ACC112 (cell line): ENCODE data around the gene P3H1.

Source experiments
- H2AFZ ChIP-seq: fragments of 200-600 bp; sonication (generic); one replicate; pipeline ENCODE4 v1.6.0; 2017; ENCODE audit warnings: antibody characterized with exemption, low read length; ENCODE audit not compliant: unreplicated experiment
- H3K27ac ChIP-seq: fragments of 200-600 bp; sonication (generic); 2 replicates; pipeline ENCODE4 v1.5.1; 2014; ENCODE audit warnings: low read depth, mild to moderate bottlenecking, antibody characterized with exemption, low read length, moderate library complexity
- H3K27me3 ChIP-seq: fragments of 200-600 bp; sonication (generic); 2 replicates; pipeline ENCODE4 v1.6.1; 2014; ENCODE audit warnings: mild to moderate bottlenecking, antibody characterized with exemption, low read length, moderate library complexity, mixed read lengths; ENCODE audit not compliant: insufficient read depth
- H3K36me3 ChIP-seq: fragments of 200-600 bp; sonication (generic); 2 replicates; pipeline ENCODE4 v1.6.1; 2016; ENCODE audit warnings: mild to moderate bottlenecking, antibody characterized with exemption, low read length, moderate library complexity, mixed read lengths; ENCODE audit not compliant: insufficient read depth
- H3K4me1 ChIP-seq: fragments of 200-600 bp; sonication (generic); one replicate; pipeline ENCODE4 v1.6.1; 2016; ENCODE audit warnings: low read length, mixed read lengths; ENCODE audit not compliant: insufficient read depth, unreplicated experiment, control insufficient read depth
- H3K4me3 ChIP-seq: fragments of 200-600 bp; sonication (generic); 2 replicates; pipeline ENCODE4 v1.5.1; 2014; ENCODE audit warnings: mild to moderate bottlenecking, low read depth, low read length
- H3K79me2 ChIP-seq: fragments of 200-600 bp; sonication (generic); one replicate; pipeline ENCODE4 v1.6.0; 2016; ENCODE audit warnings: low read length; ENCODE audit not compliant: control insufficient read depth, unreplicated experiment, insufficient read depth

Gene P3H1

DNA sequence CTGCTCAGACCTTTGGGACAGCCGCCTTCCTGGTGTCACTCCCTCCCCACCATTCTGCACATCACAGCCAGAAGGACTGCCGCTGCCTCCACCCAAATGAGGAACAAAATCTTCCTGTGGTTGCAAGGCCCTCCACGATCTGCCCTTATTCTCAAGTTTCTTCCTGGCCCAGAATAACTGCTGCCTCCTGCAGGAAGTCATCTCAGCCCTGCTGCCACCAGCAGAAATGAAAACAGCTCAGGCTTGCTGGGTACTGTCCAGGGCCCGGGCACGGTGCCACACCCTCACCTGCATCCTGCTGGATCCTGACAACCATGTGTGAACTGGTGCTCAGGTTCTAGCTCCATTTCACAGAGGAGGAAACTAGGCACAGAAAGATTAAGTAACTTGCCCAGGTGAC is 29.6 kb downstream of the P3H1 start:
- Histone ChIP-seq H2AFZ (no peak overlapping the region), H3K36me3 (no peaks in the 10 kb centered on the region), H3K4me1 (no peaks in the 10 kb centered on the region), H3K79me2 (no peaks in the 10 kb centered on the region), H3K4me3 (no peak overlapping the region), H3K27ac (no peak overlapping the region), H3K27me3 (no peaks in the 10 kb centered on the region)

DNA sequence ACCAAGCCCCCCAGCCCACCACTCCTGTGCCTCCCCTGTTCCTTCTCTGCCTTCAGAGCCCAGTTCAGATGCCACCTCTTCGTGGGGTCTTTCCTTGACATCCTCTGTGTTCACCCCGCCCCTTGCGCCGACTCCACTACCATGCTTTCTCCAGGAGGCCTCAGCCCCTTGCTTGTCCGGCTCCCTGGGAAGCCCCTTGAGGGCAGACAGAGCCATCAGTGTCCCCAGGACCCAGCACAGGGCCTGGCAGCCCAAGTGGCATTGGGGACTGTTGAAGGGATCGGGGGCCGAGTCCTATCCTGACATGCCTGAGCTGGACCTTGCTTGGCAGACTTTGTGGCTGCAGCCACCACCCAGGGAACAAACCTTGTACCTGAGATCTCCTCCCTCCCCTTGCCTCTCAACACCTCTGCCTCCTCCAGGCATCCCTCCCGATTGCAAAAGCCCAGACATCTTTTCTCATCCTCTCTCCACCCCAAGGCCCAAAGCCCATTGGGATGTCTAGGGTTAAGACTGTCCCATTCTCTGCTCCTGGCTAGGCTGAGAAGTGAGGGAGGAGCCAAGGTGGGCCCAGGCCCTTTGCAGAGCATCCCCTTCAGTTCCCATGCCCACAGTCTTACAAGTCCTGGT is 30.1 kb downstream of the P3H1 start:
- Histone ChIP-seq H2AFZ (no peak overlapping the region), H3K36me3 (no peaks in the 10 kb centered on the region), H3K79me2 (no peaks in the 10 kb centered on the region), H3K27ac (no peak overlapping the region), H3K4me1 (no peaks in the 10 kb centered on the region), H3K4me3 (no peak overlapping the region), H3K27me3 (no peaks in the 10 kb centered on the region)

DNA sequence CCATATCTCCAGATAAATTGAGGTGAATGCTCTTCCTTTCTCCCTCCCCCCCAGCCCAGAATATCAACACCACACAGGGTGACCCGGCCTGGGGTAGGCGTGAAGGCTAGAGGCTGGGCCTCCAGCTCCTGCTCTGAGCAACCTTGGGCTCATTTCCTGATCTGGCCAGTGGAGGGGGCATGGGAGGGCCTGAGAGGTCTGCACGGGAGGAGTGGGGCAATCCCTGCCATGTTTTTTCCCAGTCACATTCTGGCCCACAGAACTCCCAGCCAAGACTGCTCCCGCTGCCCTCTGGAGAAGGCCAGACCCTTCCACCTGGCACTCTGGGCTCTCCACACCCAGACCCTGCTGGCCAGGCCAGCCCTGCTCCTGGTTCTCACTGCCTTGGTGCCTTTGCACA is 30.7 kb downstream of the P3H1 start:
- Histone ChIP-seq H3K36me3 (no peaks in the 10 kb centered on the region), H3K27me3 (no peaks in the 10 kb centered on the region), H3K27ac (no peak overlapping the region), H3K79me2 (no peaks in the 10 kb centered on the region), H3K4me3 (no peak overlapping the region), H3K4me1 (no peaks in the 10 kb centered on the region), H2AFZ (no peak overlapping the region)

DNA sequence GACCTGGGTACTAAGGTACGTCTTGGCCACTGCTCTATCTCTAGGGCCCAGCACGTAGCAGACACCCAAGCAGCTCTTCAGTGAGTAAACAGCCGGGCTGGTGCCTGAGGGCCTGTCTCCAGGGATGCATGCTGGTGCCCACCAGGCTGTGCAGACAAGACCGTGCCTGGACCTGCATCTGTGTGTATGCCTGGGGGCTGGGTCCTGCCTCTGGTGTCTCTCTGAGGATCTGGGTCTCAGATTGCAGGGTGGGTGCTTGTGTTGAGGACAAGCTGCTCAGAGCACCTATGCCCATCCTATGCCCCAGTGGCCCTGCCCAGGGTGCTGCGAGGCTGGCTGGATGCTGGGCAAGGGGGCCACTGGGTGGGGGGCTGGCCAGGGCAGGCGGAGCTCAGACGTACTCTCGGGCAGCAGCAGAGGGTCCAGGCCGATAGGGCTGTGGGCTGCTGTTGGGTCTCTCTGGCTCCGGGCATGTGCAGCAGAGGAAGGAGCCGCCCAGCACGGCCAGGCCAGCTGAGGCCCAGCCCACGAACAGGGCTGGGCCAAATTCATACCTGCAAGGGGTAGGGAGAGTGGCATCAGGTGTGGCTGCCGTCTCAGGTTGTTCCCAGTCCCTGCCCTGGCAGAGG is 31.2 kb downstream of the P3H1 start:
- H3K27me3 ChIP-seq, result no peaks in the 10 kb centered on the region
- no peaks in the 10 kb centered on the region for H3K4me1 ChIP-seq
- H2AFZ ChIP-seq, result no peak overlapping the region
- H3K79me2 ChIP-seq, result no peaks in the 10 kb centered on the region
- no peaks in the 10 kb centered on the region for H3K36me3 ChIP-seq
- H3K4me3 ChIP-seq, result no peak overlapping the region
- no peak overlapping the region for H3K27ac ChIP-seq

DNA sequence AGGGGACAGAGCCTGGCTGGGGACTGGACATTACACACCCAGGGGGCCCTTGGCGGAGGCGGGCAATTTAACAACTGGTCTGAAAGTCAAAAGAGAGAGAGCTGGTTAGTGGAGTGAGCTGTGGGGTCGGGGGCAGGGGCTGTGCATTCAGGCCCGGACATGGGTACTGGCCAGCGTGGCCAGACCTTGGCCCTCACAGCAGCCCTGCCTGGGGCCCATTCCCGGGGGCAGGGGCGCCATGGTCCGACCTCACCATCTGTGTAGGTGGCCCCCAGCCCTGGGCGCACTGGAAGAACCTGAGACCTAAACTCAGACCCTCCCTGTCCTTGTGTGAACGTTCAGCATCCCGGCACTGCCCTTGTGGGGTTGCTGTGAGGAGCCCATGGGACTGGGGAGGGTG is 31.8 kb downstream of the P3H1 start:
- no peaks in the 10 kb centered on the region for H3K27me3 ChIP-seq
- H3K27ac ChIP-seq, result no peak overlapping the region
- no peak overlapping the region for H2AFZ ChIP-seq
- no peaks in the 10 kb centered on the region for H3K36me3 ChIP-seq
- no peak overlapping the region for H3K4me3 ChIP-seq
- no peaks in the 10 kb centered on the region for H3K4me1 ChIP-seq
- H3K79me2 ChIP-seq, result no peaks in the 10 kb centered on the region

DNA sequence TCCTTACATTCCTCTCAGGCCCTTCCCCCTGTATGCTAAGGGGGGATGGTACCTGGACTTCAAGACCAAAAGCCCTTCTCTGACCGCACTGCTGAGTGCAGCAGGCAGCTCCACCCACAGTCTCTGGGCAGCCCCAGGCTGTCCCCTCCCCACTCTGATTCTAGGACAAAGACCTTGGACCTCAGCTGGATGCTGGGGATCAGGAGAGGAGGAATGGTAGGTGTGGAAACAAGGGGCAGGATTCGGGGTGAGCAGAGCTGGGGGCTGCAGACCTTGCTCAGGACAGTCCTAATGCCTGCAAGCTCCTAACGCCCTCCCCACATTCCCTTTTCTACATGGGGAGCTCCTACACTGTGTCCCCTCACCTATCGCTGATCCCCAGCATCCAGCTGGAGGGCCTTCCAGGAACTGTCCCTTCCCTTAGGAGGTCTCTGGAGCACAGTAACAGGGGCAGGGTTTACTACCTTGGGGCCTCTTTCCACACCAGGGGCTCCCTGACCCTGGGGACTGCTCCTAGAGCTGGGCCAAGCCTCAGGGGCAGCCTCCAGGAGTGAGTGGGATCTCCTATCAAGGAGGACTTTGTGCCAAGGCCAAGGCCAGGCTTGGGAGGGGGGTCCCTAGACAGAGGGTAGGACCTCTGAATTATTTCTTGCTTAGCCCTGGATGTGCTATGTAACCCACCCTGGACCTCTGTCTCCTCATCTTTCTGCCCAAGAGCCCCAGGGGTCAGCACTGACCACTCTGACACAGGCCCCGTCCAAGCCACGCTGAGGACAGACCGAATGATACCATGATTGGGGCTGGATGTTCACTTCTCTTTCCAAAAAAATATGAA is 32.4 kb downstream of the P3H1 start:
- H3K27me3 ChIP-seq, result no peaks in the 10 kb centered on the region
- no peaks in the 10 kb centered on the region for H3K79me2 ChIP-seq
- H3K36me3 ChIP-seq, result no peaks in the 10 kb centered on the region
- no peak overlapping the region for H3K27ac ChIP-seq
- no peak overlapping the region for H3K4me3 ChIP-seq
- no peaks in the 10 kb centered on the region for H3K4me1 ChIP-seq
- H2AFZ ChIP-seq, result no peak overlapping the region

DNA sequence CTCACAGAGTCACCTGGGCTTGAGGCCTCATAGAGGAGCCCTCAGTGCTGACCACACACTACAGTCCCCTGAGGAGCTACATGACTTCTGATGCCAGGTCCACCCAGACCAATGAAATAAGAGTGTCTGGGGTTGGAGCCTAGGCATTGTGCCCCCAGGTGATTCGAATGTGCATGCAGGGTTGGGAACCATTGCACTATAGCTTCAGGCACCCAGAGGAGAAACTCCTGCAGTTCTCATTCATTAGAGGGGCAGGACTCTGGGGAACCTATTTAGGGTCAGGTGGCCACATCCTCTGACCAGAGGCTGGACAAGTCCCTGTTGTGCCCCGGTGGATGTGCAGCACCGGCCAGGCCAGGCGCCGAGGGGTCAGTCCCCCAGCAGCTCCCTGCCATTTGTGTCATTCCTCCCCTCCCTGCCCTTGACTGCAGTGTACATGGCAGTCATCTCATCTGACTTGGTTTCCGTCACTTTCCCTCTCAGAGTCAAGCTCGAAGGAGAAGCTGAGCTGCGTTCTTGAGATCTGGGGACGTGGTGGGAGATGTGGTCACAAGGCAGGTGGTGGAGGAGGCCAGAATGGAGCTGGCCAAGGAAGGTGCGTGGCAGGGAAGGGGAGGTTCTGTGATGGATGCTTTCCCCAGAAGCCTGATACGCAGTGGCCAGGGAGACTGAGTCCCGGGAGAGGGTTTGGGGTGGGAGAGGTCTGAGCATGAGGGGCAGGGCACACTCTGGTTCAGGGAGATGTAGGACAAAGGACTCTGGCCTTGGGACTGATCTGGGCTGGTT is 33.2 kb downstream of the P3H1 start:
- Histone ChIP-seq H3K27ac (no peak overlapping the region), H2AFZ (no peak overlapping the region), H3K27me3 (no peaks in the 10 kb centered on the region), H3K36me3 (no peaks in the 10 kb centered on the region), H3K4me3 (no peak overlapping the region), H3K4me1 (no peaks in the 10 kb centered on the region), H3K79me2 (no peaks in the 10 kb centered on the region)

DNA sequence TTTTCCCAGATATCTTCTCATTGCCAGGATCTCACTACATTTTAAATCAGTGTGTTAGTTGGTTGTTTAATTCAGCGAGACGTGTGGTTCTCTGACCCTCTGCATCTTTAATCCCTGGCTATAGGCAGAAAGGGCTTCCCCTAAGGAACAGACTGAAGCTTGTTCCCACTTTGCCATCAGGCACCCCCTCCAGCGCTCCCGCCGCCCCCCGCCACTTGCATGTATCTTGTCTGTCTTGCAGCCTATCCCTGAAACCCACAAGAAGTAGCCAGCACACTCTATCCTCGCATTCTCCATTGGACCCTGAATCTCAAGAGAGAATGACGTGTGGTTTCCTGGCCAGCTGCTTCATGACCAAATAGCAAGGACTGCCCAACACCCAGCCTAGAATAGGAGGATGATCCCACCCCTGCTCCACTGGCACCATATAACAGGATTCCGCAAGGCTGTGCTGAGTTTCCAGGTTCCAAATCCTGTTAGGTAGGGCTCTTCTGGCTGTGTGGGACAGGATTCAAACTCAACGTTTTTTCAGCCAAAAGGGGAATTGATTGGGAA is 34.6 kb downstream of the P3H1 start:
- H3K4me1 ChIP-seq, result no peaks in the 10 kb centered on the region
- no peaks in the 10 kb centered on the region for H3K79me2 ChIP-seq
- no peak overlapping the region for H3K4me3 ChIP-seq
- H2AFZ ChIP-seq, result no peak overlapping the region
- no peak overlapping the region for H3K27ac ChIP-seq
- no peaks in the 10 kb centered on the region for H3K36me3 ChIP-seq
- no peaks in the 10 kb centered on the region for H3K27me3 ChIP-seq

DNA sequence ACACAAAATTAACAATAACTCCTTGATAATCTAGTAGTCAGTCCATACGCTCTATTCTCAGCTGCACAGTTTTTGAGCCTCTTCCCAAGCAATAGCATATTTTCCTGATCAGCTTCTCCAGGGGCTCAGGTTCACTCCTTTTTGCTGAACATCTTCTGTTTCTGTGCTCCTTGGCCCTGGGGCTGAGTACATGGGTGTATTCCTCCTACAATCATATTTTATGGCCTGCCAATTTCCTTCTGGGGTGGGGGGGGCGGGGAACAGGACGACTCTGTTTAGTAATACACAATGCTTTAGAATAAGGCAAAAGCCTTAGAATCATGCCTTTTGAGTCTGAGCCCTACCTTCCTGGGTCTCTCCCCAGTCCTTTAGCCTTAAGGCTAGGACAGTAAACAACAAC is 35.2 kb downstream of the P3H1 start:
- H3K27ac ChIP-seq, result no peak overlapping the region

DNA sequence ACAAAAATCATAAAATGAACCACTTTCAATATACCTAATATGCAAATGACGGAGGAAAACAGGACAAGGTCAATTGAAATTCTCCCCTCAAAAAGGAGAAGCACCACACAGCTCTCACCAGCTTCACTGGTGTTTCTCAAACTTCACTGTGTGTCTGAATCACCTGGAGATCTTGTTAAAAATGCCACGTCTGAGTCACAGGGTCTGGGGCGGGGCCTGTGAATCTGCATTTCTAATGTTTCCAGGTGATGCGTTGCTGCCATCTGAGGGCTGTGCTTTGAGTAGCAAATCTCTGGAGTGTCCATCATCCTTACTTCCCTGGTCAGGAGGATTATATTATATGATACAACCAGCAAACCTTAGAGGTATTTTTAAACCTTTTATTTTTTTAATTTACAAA is 35.8 kb downstream of the P3H1 start:
- Histone ChIP-seq H3K4me3 (no peak overlapping the region), H3K79me2 (no peaks in the 10 kb centered on the region), H3K27me3 (no peaks in the 10 kb centered on the region), H3K4me1 (no peaks in the 10 kb centered on the region), H3K27ac (no peak overlapping the region), H2AFZ (no peak overlapping the region), H3K36me3 (no peaks in the 10 kb centered on the region)

More for the DNA sequence above, 35.2 kb downstream of the P3H1 start:
- no peak overlapping the region for H3K4me3 ChIP-seq
- H3K27me3 ChIP-seq, result no peaks in the 10 kb centered on the region
- H3K79me2 ChIP-seq, result no peaks in the 10 kb centered on the region
- H3K36me3 ChIP-seq, result no peaks in the 10 kb centered on the region
- no peak overlapping the region for H2AFZ ChIP-seq
- no peaks in the 10 kb centered on the region for H3K4me1 ChIP-seq
